ENCODE measurements around the gene CILP2.

DNA sequence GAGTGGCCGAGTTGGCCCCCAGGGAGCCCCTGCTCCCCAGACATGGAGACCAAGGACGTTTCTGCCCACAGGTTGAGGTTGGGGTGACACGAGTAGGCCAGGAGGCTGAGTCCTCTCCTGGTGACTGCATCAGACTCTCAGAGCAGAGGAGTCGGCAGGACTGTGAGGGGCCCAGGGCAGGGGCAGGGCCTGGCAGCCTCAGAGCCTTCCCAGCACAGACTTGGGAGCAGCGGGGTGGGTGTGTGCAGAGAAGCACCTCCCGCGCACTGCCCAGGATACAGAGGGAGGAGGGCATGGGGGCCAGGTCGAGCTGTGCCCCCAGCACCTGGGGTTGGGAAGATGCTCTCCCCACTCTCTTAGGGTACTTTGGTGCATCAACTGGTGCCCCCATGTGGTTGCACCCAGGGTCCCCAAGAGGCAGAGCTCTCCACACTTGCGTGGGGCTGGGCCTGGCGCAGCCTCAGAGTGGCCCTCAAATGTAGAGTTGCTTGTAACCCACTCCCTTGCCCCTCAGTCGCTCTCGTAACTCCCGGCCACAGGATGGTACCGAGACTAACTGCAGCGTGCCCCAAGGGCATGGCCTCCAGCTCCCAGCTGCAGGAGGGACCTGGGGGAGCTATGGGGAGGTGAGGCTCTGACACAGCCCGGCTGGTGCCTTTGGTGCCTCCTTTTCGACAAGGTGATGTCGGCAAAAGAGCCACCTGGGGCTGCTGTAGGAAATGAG, 38.6 kb upstream of the CILP2 start:
- TF ChIP-seq EZH2 (IDR thresholded peaks at IDR 0.05; ENCODE audit: insufficient read depth, poor library complexity, severe bottlenecking) (no peak), EZH2phosphoT487 (IDR thresholded peaks at IDR 0.05; ENCODE audit: insufficient read depth, low read depth) (no peak)

All from GM23248 (cell line).